ENCODE measurements around the gene TMEM120B. TPM values are rescaled to one million over a fixed set of nuclear protein-coding genes. Genes with fewer than 3 reads are reported as not detected.
"Not testable (repeated sequence)": the region's sequence is repeated elsewhere in the genome, so short reads cannot be mapped to it uniquely, and the experiment has no call there.

The TMEM120B gene
- total RNA-seq, result 10 to 100 TPM; 17.3 TPM

DNA sequence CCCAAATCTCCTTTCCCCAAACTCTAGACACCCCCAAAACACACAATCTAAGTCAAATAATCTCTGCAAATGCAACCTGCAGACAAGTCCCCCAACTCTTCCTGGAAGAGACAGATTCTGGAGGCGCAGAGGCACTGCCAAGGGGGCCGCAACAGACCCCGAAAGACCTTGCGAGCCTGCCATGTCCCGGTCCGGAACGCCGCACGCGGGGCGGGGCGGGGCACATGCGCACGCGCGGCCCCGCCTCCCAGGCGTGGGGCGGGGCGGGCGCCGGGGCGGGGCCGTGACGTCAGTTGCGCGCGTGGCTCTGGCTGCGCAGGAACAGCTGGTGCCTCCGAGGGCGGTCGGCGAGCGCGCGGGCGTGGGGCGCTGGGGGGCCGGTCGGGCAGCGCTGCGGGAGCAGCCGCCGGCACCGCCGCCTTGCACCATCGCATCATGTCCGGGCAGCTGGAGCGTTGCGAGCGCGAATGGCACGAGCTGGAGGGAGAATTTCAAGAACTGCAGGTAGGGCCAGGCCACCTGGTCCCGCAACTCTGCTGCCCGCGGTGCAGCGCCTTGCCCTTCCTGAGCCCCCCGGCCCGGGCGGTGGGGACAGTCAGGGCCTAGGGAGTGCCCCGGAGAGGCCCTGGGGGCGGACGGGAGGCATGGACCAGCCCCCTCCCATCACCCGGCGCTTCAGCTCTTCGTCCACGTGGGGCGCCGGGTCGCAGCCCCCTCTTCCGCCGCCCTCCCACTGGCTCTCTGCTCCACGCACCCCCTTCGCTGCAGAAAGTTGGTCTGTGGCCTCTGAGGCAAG lies at the start of gene TMEM120B:
Gene TMEM120B (plus strand): TSS at position 292 of the 796 bp plus-strand sequence. CDS start 144 bp downstream, at position 436.
- POLR2A ChIA-PET, result interaction anchor here (0.7 to 1.5 kb wide), 12 partner anchors 32 to 214 kb away, joined by 3 to 6 read pairs (median 4); partner anchors contain the start of gene PSMD9
- CTCF ChIA-PET, result interaction anchor here (0.7 to 3.6 kb wide), 8 partner anchors 15 to 99 kb away, joined by 3 to 25 read pairs (median 5); partner anchors contain the start of gene RHOF

DNA sequence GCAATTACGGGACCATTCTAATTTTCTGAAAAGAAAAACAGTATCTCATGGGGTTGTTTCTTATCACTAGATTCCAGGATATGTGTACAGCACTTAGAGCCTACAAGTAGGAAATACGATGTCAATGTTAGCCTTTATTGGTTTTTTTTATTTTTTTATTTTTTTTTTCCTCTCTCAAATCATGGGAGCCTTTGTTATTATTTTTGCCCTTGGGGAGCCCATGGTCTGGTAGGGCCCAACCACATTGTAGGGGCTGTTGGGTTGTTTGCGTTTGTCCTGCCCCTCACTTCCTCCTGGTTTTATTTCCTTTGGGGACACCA lies 49.0 kb upstream of the TMEM120B start:
- ChIA-PET CTCF (interaction anchor here (1.0 to 1.1 kb wide), 2 partner anchors 25 to 111 kb away, joined by 3 read pairs; no protein-coding TSS in a partner anchor), POLR2A (interaction anchor here (1.0 kb wide), 1 partner anchor 37 kb away, joined by 4 read pairs; no protein-coding TSS in a partner anchor)

DNA sequence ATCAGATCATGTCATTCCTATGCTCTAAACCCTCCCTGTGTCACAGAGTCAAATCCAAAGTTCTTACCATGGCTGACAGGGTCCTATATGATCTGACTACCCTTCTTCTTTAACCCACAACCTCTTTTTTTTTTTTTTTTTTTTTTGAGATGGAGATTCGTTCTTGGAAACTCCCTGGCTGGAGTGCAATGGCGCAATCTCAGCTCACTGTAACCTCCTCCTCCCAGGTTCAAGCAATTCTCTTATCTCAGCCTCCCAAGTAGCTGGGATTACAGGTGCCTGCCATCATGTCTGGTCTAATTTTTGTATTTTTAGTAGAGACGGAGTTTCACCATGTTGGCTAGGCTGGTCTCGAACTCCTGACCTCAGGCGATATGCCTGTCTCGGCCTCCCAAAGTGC lies 45.7 kb upstream of the TMEM120B start:
- POLR2A ChIA-PET, CTCF ChIA-PET: not testable (repeated sequence)

DNA sequence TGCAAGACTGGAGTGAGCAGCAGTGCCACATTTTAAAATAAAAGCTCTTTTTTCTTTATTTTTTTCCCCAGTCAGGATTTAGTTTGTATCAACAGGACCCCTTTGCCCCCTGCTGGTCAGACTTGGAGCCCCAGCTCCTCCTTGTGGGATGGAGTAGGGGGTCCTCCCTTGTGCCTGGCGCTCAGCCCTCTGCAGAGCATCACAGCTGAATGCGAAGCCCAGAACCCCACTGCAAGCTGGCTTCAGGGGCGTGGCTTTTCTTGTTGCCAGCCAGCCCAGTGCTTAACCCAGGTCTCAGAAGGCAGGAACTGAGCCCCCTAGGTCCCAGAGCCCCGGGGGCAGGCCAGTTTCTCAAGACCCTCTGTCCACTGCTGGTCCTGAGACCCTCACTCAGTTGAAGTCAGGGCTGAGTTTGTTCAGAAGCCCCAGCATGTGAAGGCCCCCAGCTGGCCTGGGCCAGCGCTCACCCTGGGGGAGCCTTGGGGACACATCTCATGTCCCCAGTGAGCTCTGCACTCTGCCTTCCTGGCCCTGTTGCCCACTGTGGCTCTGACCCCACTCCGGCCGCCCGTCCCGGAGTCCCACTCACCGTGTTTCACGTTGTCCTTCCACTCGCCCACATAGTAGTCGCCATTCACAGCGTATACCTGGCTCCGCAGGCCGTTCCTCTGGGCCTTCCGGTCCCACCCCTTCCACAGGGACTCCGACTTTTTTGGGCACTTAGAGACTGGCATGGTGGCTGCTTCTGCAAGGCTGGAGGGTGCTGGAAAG lies 43.6 kb upstream of the TMEM120B start:
- ChIA-PET CTCF (interaction anchor here (0.8 to 5.2 kb wide), 14 partner anchors 9 to 177 kb away, joined by 3 to 48 read pairs (median 5); partner anchors contain the start of gene ORAI1), POLR2A (interaction anchor here (0.5 to 1.1 kb wide), 2 partner anchors 26 to 42 kb away, joined by 5 to 8 read pairs; partner anchors contain the start of gene ORAI1)

DNA sequence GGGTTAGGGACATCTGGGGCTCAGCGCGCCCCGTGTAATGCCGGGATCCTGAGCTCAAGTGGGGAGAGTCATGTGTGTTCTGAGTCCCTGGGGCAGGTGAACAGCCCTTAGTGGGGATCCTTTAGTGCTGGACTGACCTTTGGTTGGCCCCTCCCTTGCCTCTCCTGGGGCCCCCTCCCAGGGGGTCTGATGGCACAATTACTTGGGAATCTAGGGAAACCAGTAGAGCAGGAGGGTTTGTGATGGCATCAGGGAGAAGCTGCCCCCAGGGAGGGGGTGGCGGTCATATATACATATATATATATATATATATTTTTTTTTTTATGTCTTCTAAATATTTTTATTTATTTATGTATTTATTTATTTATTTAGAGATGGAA lies 43.0 kb upstream of the TMEM120B start, which contains the start of gene MORN3:
Gene MORN3 (minus strand): TSS at position 134 of the 380 bp plus-strand sequence. CDS start 171 bp downstream, outside the sequence.
- ChIA-PET POLR2A (interaction anchor here (0.6 kb wide), 1 partner anchor 244 kb away, joined by 3 read pairs; no protein-coding TSS in a partner anchor), CTCF (interaction anchor here (1.1 to 5.2 kb wide), 10 partner anchors 9 to 117 kb away, joined by 3 to 48 read pairs (median 7); partner anchors contain the start of gene ORAI1)

DNA sequence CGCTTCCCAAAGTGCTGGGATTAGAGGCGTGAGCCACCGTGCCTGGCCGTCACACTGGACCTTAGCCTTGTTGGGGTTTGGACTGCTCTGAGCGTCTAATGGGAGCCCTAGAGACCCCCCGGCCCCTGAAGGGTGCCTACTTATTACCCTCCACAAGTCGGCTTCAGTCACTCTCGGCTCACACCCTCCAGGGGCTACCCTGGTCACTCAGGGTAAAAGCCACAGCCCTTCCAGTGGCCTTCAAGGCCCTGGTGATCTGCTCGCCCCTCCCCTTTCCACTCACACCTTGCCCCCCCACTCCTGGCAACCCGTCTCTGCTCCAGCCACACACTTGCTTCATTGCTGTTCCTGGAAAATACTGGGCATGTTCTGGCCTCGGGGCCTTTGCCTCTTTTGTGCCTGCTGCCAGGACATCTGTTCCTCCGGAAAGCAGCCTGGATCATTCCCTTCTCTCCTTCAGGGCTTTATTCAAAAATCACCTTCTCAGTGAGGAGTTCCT lies 39.5 kb upstream of the TMEM120B start:
- ChIA-PET CTCF (interaction anchor here (0.7 to 5.2 kb wide), 5 partner anchors 9 to 194 kb away, joined by 3 to 48 read pairs (median 7); partner anchors contain the start of gene ORAI1), POLR2A (interaction anchor here (0.6 to 2.0 kb wide), 4 partner anchors 16 to 93 kb away, joined by 3 to 36 read pairs (median 8); partner anchors contain the start of gene ORAI1)

DNA sequence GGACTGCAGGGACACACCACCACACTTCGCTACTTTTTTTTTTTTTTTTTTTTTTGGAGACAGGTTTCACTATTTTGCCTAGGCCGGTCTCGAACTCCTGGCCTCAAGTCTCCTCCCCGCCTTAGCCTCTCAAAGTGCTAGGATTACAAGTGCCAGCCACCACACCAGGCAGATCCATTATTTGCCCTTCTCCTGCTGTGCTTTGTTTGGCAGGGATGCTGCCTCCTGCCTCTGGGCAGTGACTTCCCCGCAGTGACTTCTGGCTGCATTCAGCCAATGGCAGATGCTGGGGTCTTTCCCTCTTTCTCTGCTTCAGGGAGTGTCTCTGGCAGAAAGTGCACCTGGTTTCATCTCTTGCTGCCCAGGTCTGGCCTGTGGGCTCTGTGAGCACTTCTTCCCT lies 36.4 kb upstream of the TMEM120B start:
- ChIA-PET CTCF (interaction anchor here (0.7 kb wide), 1 partner anchor 86 kb away, joined by 3 read pairs; no protein-coding TSS in a partner anchor), POLR2A (interaction anchor here (0.7 kb wide), 1 partner anchor 112 kb away, joined by 3 read pairs; no protein-coding TSS in a partner anchor)

DNA sequence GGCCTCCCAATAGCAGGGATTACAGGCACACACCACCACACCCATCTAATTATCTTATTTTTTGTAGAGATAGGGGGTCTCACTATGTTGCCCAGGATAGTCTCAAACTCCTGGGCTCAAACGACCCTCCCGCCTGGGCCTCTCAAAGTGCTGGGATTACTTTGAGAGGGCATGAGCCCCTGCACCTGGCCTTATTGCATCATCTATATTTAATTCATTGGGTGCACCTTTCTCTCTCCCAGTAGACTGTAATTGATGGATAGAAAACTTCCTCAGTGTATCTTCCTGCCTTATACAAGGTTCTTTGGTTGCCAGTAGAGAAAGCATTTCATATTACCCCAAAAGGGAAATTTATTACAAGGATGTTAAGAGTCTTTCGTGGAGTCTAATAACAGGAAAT lies 34.2 kb upstream of the TMEM120B start:
- POLR2A ChIA-PET, result no interaction called here
- CTCF ChIA-PET, result interaction anchor here (1.0 kb wide), 2 partner anchors 9 to 179 kb away, joined by 3 to 6 read pairs; partner anchors contain the start of gene MORN3

DNA sequence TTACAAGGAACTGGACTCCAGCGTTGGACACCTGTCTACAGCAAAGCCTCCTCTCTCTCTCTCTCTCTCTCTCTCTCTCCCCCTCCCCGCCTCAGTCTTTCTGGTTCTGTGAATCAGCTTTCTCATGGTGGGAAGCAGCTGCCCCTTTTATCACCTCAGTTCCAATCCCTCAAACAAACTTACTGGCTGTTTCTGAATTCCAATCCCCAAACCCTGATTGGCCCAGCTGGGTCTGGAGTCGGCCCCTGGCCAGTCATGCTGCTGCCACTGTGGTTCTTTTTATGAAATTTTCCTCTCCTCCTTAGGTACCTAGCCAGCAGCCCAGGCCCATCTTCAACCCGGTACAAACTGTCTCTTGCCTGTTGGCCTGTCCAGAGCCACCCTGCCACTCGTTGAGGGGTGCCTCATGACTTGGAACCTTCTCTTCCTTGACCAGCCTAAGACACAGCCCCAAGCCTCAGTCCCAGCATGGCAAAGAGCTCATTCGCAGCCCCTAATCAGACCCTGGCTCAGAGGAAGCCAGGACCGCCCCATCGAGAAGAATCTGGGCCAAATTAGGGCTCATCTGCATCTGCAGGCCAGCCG lies 33.7 kb upstream of the TMEM120B start:
- ChIA-PET CTCF (interaction anchor here (1.0 to 1.4 kb wide), 3 partner anchors 10 to 180 kb away, joined by 3 to 6 read pairs (median 3); partner anchors contain the start of gene MORN3), POLR2A (interaction anchor here (0.6 kb wide), 1 partner anchor 349 kb away, joined by 3 read pairs; no protein-coding TSS in a partner anchor)

DNA sequence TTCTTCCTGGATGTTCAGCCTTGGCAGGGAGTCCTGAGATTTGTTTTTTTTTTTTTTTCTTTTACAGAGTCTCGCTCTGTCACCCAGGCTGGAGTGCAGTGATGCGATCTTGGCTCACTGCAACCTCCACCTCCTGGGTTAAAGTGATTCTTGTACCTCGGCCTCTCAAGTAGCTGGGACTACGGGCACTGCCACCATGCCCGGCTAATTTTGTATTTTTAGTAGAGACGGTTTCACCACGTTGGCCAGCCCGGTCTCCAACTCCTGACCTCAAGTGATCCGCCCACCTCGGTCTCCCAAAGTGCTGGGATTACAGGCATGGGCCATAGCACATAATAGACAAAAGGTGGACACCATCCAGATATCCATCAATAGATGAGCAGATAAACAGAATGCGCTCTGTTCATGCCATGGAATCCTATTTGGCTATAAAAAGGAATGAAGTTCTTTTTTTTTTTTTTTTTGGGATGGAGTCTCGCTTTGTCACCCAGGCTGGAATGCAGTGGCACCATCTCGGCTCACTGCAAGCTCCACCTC lies 32.8 kb upstream of the TMEM120B start:
- ChIA-PET CTCF (interaction anchor here (0.5 to 1.4 kb wide), 7 partner anchors 20 to 185 kb away, joined by 3 to 6 read pairs (median 3); partner anchors contain the start of gene RHOF), POLR2A (interaction anchor here (0.6 to 0.9 kb wide), 4 partner anchors 52 to 348 kb away, joined by 3 to 5 read pairs (median 3); no protein-coding TSS in a partner anchor)

DNA sequence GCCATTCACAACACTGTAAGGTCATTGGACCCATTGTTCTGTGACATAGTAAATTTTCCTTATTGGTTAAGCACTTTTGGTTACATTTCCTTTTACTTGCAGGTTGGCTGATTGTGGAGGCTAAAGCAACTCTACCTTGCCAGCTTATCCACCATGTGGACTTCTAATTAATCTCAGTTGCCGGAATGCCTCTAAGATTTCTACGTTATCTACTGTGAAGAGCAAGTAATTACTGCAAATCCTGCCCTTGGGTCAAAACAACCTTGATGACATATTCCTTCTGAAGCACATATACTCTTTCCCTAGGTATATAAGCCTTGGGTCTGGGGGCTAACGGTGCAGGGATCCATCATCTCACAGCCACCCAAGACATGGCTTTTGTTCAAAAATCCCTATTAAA lies 23.6 kb upstream of the TMEM120B start:
- CTCF ChIA-PET, result interaction anchor here (1.7 to 3.9 kb wide), 3 partner anchors 83 to 105 kb away, joined by 4 to 17 read pairs (median 5); partner anchors contain the start of gene RHOF
- POLR2A ChIA-PET, result no interaction called here

DNA sequence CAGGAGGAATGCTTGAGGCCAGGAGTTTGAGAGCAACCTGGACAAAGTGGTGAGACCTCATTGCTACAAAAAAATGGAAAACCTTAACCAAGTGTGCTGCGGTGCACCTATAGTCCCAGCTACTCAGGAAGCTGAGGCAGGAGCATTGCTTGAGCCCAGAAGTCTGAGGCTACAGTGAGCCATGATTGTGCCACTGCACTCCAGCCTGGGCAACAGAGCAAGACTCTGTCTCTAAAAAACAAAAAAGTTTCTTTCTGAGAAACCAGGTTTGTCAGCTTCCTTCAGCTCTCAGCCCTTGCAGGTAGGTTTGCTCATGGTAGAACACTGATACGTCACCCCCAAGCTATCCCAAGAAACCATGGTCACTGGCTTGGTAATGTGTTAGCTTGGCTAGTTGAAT lies 23.1 kb upstream of the TMEM120B start:
- POLR2A ChIA-PET, result no interaction called here
- CTCF ChIA-PET, result interaction anchor here (1.7 kb wide), 2 partner anchors 83 to 87 kb away, joined by 4 to 5 read pairs; no protein-coding TSS in a partner anchor

DNA sequence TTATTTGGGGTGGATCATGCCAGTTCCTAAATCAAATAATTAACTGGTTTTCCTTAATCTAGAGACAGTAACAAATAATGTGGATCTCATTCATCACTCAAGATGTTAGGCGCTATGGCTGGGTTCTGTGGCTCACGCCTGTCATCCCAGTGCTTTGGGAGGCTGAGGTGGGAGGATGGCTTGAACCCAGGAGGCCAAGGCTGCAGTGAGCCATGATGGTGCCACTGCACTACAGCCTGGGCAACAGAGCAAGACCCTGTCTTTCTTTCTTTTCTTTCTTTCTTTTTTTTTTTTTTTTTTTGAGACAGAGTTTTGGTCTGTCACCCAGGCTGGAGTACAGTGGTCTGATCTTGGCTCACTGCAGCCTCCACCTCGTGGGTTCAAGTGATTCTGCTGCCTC lies 19.8 kb upstream of the TMEM120B start:
- POLR2A ChIA-PET, result not testable (repeated sequence)
- CTCF ChIA-PET, result interaction anchor here (0.7 to 2.7 kb wide), 4 partner anchors 80 to 166 kb away, joined by 3 to 17 read pairs (median 4); partner anchors contain the start of genes HPD and RHOF

DNA sequence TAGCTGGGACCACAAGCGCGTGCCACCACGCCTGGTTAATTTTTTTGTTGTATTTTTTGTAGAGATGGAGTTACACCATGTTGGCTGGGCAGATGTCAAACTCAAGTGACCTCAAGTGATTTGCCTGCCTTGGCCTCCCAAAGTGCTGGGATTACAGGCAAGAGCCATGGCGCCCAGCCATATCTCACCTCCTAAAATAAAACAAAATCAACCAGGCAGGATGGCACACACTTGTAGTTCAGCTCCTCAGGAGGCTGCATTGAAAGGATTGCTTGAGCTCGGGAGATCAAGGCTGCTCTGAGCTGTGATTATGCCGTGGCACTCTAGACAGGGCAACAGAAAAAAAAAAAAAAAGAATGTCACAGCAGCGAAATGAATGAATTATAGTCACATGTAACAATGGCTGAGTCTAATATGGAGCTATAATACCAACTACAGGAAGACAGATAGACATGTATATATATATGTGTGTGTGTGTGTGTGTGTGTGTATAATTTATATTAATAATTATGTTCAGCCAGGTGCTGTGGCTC lies 19.3 kb upstream of the TMEM120B start:
- ChIA-PET CTCF (interaction anchor here (0.7 to 2.7 kb wide), 4 partner anchors 79 to 165 kb away, joined by 3 to 17 read pairs (median 4); partner anchors contain the start of genes HPD and RHOF), POLR2A (no interaction called here)

DNA sequence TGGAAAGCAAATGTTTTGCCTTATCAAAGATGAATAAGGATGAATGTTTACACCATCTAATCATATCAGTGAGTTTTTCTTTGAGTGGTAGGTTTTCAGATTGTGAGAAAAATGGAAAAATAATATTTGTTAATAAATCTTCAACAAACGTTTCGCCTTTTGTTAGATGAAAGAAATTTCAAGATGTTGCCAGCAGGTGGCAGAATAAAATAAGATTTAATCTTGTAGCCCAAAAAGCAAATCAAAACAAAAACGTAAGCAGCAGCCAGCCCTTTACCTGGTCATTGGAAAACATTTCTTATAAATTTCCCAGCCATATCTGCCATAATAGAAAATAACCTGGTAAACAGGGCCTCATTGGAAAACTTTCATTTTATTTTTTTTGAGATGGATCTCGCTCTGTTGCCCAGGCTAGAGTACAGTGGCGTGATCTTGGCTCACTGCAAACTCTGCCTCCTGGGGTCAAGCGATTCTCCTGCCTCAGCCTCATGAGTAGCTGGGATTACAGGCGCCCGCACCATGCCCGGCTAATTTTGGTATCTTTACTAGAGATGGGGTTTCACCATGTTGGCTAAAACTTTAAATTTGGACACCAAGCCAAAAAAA lies 15.4 kb upstream of the TMEM120B start:
- CTCF ChIA-PET, result interaction anchor here (0.6 to 2.9 kb wide), 9 partner anchors 15 to 293 kb away, joined by 3 to 12 read pairs (median 5); partner anchors contain the start of gene TMEM120B
- POLR2A ChIA-PET, result interaction anchor here (0.7 kb wide), 1 partner anchor 64 kb away, joined by 5 read pairs; no protein-coding TSS in a partner anchor

DNA sequence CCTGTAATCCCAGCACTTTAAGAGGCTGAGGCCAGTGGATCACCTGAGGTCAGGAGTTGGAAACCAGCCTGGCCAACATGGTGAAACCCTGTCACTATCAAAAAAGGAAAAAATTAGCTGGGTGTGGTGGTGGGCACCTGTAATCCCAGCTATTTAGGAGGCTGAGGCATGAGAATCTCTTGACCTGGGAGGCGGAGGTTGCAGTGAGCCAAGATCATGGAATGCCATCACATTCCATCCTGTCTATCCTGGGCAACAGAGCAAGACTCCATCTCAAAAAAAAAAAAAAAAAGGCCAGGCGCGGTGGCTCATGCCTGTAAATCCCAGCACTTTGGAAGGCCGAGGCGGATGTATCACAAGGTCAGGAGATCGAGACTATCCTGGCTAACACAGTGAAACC lies 14.7 kb upstream of the TMEM120B start:
- POLR2A ChIA-PET, result interaction anchor here (0.7 kb wide), 1 partner anchor 65 kb away, joined by 5 read pairs; no protein-coding TSS in a partner anchor

More for the DNA sequence above, 14.7 kb upstream of the TMEM120B start:
- CTCF ChIA-PET, result interaction anchor here (0.6 to 2.9 kb wide), 8 partner anchors 15 to 114 kb away, joined by 3 to 12 read pairs (median 5); partner anchors contain the start of gene TMEM120B
